SIG-M5 (cell line): ENCODE data around the gene OPCML.

Source experiments
- DNase-seq: peaks from one replicate; lab custom pipeline; 2025; lab: John Stamatoyannopoulos, UW

The OPCML gene

GRCh38 chr11:132892876-132893275 is 639.4 kb downstream of the OPCML start:
- DNase-seq, result no peak

DNA sequence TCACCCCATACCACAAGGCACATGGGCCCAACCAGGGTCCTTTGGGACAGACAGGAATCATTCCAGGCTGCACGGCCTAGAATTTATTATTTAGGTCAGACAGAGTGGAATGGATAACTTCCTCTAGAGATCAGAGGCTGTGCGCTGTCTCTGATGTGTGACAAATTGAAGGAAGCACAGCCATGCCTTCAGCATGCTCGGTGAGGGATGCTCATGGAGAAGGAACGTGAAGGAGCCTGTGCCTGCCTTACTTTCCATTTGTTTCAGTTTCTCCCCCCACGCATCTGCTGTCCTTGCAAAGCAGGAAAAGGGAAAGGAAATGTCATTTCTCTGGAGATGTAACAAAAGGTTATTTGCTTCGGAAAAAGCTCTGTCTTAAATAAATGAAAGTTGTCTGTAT is 644.1 kb downstream of the OPCML start:
- DNase-seq, result no peak

DNA sequence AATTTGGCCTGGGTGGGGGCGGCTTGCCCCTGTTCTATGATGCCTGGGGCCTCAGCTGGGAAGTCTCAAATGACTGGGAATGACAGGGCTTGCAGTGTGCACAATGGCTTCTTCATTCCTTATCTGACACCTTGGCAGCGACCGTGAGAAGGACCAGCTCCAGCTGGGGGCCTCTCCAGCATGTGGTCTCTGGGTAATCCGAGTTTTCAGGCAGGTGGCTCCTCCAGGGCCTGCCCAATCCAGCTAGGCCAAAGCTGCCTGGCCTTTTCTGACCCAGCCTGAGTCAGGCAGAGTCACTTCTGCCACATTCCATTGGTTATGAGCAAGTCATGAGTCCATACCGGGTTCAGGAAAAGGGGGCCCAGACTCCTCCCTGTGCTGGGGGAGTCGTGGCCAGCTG is 646.0 kb downstream of the OPCML start:
- no peak for DNase-seq

- no peak for DNase-seq
Observed at GRCh38 chr11:132883241-132883640, 649.1 kb downstream of the OPCML start.

DNA sequence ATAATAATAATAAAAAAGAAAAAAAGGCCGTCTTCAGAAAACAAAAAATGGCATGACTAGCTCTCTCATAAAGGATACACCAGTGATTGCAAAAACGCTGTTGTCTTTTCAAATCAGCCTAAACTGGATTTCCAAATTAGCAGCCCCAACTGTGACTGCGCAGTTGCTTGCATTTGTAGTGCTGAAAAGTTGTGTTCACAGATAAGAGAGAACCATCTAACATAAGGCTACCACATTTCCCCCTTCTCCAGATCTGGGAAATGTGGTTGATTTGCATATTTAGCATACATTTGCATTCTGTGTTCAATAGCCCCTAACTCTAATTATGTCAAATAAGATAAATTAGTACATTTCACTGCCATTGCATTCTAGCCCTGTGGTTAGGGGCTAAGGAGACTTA is 650.7 kb downstream of the OPCML start:
- no peak for DNase-seq

DNA sequence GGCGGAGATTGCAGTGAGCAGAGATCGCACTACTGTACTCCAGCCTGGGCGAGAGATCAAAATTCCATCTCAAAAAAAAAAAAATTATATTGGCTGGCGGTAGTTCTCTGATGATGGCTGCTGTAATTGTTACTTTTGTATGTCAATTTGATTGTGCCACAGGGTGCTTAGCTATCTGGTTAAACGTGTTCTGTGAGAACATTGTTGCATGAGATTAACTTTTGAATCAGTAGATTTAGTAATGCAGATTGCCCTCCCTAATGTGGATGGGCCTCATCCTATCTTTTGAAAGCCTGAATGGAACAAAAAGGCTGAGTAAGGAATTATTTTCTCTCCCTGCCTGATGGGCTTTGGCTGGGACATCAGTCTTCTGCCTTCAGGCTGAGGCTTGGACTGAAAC is 654.2 kb downstream of the OPCML start:
- no peak for DNase-seq

DNA sequence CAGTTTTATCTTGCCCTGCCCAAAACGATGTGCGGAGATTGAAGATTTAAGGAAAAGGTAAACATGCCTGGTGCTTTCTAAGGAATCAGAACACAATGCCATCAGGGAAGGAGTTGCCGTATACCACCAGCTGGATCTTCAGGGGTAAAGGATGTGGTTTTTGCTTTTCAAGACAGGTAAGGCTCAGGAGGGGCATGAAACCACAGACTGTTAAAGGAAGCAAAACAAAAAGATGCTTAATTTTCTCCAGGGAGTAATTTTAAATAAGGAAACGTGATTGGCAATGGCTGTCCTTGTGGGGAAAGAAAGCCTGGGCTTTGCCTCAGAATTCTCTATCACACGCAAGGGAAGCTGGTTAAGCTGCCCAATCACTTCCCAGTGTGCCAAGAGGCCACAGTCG is 655.6 kb downstream of the OPCML start:
- no peak for DNase-seq

GRCh38 chr11:132876239-132876638 is 656.1 kb downstream of the OPCML start:
- no peak for DNase-seq

GRCh38 chr11:132874638-132875037 is 657.7 kb downstream of the OPCML start:
- DNase-seq, result no peak

DNA sequence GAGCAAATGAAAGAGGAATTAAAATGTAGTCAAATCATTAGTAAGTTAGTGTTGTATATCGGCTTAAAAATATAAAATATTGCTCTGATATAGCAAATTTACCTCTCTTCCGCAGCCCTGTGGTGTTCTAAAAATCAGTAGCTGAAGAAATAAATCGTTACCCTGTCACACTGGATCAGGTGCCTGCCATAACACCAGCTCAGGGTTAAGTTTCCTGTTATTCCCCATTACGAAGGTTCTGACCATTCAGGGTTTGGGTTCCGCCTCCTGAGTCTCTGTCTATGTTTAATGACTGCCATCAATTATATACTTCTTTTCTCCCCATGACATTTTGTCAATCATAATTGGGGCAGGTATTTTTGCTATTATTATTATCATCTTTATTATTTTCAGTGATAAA is 658.5 kb downstream of the OPCML start:
- no peak for DNase-seq

DNA sequence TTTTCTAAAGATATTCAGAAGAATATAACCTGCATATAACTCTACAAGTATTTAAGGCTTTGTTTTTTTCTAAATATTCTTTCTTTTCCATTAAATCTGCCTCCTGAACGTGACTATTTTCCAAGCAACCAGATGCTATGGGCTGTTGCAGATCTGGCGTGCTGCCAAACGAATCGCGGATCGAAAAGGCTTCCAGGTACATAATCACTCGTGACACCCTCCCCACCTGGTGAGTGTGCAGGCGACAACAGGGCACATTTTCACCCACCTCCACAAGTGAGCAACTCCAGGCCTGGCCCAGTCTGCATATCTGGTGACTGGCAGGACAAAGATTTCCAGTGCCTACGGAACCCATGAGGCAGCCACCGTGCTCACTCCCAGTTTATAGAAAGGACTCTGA is 660.1 kb downstream of the OPCML start:
- DNase-seq, result no peak

- no peak for DNase-seq
Observed at GRCh38 chr11:132866783-132867545, 665.3 kb downstream of the OPCML start.

DNA sequence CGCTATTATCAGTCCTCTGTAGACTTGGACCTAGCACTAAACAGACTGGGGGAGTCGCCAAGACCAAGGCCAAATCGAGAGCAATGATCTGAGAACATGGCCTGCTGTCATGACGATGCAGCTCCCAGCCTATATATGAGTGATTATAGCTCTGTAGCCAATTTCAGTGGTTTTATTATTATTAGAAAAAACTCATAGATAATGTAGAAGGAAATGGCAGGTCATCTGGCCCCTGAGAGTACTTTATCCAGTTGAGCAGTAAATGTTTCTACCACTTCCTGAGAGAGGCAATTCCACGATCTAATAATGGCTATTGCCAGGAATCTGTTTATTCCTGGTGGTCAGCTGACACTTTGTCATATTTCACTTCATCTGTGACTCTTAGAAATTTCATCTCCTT is 666.7 kb downstream of the OPCML start:
- DNase-seq, result no peak

- DNase-seq, result no peak
Observed at GRCh38 chr11:132864811-132865576, 667.3 kb downstream of the OPCML start.

DNA sequence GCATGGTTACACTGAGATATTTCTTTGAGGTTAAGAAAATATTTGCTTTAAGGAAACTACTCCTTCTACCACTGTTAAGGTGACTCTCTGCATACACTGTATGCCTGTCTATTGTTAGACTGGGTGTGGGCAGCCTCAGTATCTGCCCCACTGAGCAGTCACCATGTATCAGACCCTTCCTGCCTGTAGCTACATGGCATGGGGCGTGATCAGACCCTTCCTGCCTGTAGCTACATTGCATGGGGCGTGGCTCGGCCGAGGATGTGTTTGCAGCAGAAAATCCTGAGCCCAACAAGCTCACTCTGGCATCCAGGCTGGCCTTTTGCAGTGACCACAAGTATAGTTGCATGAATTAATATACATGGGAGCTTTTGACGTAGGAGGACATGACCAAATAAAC is 669.4 kb downstream of the OPCML start:
- DNase-seq, result no peak

DNA sequence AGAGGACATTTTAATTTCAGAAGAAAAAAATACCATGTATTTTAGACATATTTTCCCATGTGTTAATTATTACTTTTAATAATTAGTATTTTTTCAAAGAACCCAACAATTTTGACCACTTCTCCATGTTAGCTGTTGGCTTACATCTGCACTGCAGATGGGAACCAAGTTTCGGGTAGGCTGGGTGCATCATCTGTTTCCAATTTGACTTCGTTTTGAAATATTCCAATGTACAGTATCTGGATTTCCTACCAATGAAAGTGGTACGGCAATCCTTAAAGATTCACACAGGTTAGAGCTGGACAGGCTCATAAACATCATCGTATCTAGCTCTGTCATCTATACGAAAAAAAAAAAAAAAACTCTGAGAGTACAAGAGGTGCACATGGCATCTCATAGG is 670.2 kb downstream of the OPCML start:
- DNase-seq, result no peak

DNA sequence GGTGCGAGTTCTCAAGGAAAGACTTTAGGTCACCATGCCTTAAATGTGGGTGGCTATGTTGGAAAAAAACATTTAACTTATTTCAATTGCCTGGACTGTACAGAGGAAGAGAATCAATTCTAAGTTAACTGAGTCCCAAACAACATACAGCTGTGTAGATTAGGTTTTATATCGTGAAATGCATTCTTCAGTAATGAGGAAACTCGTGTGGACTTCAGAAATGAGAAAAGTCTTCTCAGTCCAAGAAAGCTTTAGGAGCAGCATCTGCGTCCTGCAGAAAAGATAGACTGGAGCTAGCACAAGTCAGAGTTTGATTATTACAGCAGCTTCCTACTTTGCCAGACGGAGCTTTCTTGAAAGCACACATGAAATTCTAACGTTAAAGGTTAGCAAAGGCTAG is 673.0 kb downstream of the OPCML start:
- no peak for DNase-seq

- no peak for DNase-seq
Observed at GRCh38 chr11:132858223-132858622, 674.1 kb downstream of the OPCML start.

DNA sequence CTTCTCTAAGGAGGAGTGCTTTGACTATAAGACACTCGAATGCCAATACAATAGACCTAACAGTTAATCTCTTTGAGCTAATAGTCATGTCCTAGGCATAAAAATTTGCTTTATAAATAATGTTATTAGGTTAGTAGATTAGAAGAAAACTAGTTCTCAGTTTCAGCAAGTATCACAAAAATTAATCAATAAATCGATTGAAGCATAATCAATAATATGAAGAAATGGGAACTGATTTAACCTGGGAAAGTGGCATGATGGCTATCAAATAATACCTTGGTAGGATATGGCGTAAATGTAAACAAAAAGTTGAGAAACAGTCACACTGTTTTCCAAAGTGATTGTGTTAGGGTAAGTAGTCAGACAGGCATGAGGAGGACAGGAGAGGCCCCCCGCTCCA is 676.3 kb downstream of the OPCML start:
- DNase-seq, result no peak

GRCh38 chr11:132855516-132855915 is 676.8 kb downstream of the OPCML start:
- no peak for DNase-seq

DNA sequence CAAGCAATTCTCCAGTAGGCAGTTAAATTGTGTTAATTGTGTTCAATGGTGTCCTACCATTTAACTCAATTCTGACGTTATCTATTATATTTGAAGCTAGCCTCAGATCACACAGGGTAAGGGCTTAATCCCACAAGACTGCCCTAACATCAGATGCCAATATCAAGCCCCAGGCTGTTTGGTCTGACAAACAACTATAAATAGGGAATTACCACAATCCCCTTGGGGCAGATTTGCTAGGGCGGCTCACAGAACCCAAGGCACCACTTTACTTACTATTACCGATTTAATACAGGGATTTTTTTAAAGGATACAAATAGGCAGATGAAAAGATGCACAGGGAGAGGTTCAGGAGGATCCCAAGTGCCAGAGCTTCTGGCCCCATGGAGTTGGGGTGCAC is 678.4 kb downstream of the OPCML start:
- no peak for DNase-seq

GRCh38 chr11:132852361-132852760 is 679.9 kb downstream of the OPCML start:
- DNase-seq, result no peak

DNA sequence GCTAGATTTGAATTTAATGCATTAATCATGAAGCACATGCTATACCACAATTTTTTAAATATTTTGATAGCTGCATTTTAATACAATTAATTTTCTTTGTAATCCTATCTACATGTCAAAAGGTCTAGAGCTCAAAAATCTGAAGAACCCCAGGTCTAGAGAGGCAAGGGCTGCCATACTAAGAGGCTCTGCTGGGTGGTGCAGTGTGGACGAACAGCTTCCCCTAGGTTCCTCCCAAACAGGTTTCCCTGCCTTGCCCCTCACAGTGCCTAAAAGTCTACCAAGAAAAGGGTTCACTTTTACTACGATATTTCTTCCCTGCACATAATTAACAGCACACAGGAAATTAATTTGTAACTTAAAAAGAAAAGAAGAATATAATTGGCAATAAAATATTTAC is 681.1 kb downstream of the OPCML start:
- no peak for DNase-seq

- no peak for DNase-seq
Observed at GRCh38 chr11:132850266-132850665, 682.0 kb downstream of the OPCML start.
